Panc1 (cell line): ENCODE results near the gene MAPKAP1. TPM values are rescaled to one million over a fixed set of nuclear protein-coding genes. Genes with fewer than 3 reads are reported as not detected.
A peak's percentile ranks its signal among the peaks of the same experiment; 100 is the strongest.

ENCODE experiments used
- ATAC-seq: fragments of 200-7000 bp; cut with Tn5 transposase; 2 replicates; pipeline ENCODE4 v1.9.1; 2020; ENCODE audit warnings: mild to moderate bottlenecking, moderate library complexity
- BruUV-seq: library from RNA; stranded (reverse); fragments of 400-500 nt; replicated peaks from 2 replicates; lab custom pipeline; 2021; lab: Mats Ljungman, UMichigan
- CTCF ChIA-PET: fragments of 300-600 bp; sonication (Branson Sonifier 250); formaldehyde crosslinking; loops from one replicate; lab custom pipeline; 2022; ENCODE audit warnings: antibody characterized with exemption; lab: Charles Lee
- POLR2A ChIA-PET: fragments of 300-600 bp; sonication (Branson Sonifier 250); formaldehyde crosslinking; loops from one replicate; lab custom pipeline; 2022; ENCODE audit warnings: antibody characterized with exemption; lab: Charles Lee
- DNase-seq: peaks from one replicate; pipeline ENCODE4 v3.0.0-alpha.2; 2010; ENCODE audit warnings: low read depth, low spot score
- H3K27ac ChIP-seq: 2 replicates; pipeline ENCODE4 v1.5.1; 2011; ENCODE audit warnings: mild to moderate bottlenecking, low read length, inconsistent platforms
- H3K27me3 ChIP-seq: fragments of 200-500 bp; sonication (Bioruptor generic); 2 replicates; pipeline ENCODE4 v1.6.0; 2014; ENCODE audit warnings: low read length, inconsistent platforms; ENCODE audit not compliant: control insufficient read depth, insufficient read depth
- H3K36me3 ChIP-seq: fragments of 200-500 bp; sonication (Bioruptor generic); 2 replicates; pipeline ENCODE4 v1.5.1; 2014; ENCODE audit warnings: inconsistent platforms, mild to moderate bottlenecking, low read length, moderate library complexity; ENCODE audit not compliant: control insufficient read depth, insufficient read depth
- H3K4me1 ChIP-seq: 2 replicates; pipeline ENCODE4 v1.5.1; 2011; ENCODE audit warnings: inconsistent platforms, mild to moderate bottlenecking, low read length, moderate library complexity; ENCODE audit not compliant: control insufficient read depth, insufficient read depth
- H3K4me3 ChIP-seq, 2 experiments: 2 replicates each; pipeline ENCODE4 v1.5.1; 2011 to 2012; ENCODE audit warnings: low read depth in 2 of 2, low read length in 2 of 2, mild to moderate bottlenecking in 2 of 2, inconsistent platforms in 1 of 2, moderate library complexity in 1 of 2
- H3K9me3 ChIP-seq: fragments of 200-500 bp; sonication (Bioruptor generic); 2 replicates; pipeline ENCODE4 v1.5.1; 2014; ENCODE audit warnings: low read depth, mild to moderate bottlenecking, inconsistent platforms, low read length, moderate library complexity; ENCODE audit not compliant: control insufficient read depth, insufficient read depth
- POLR2AphosphoS5 ChIP-seq: IDR thresholded peaks from 2 replicates; pipeline ENCODE4 v1.6.1; 2012; ENCODE audit warnings: mild to moderate bottlenecking, low read depth, low read length, moderate library complexity
- SIN3A ChIP-seq: IDR thresholded peaks from 2 replicates; pipeline ENCODE4 v1.6.1; 2012; ENCODE audit warnings: low read depth, mild to moderate bottlenecking, low read length, moderate library complexity, borderline replicate concordance; ENCODE audit not compliant: insufficient read depth
- TCF7L2 ChIP-seq: IDR thresholded peaks from 2 replicates; pipeline ENCODE4 v1.6.1; 2011; ENCODE audit warnings: mild to moderate bottlenecking, low read depth, low read length, inconsistent platforms
- in situ Hi-C: cut with HindIII; loops from 2 replicates; pipeline ENCODE4 v1.10.0; 2016; ENCODE audit warnings: low sequenced_read_pairs, low pct_unique_long_range_greater_than_20kb
- intact Hi-C: fragments of 100-400 bp; cut with micrococcal nuclease; formaldehyde crosslinking; loops from one replicate; pipeline ENCODE4 v1.10.0; 2022; ENCODE audit not compliant: unreplicated experiment
- total RNA-seq: library from RNA; stranded (reverse); gene quantifications from one replicate; pipeline ENCODE4 v1.2.1, GENCODE V29; 2021; ENCODE audit not compliant: unreplicated experiment
- TF ChIP-seq, protein P1 (sequence below): fragments of 450-650 bp; IDR thresholded peaks from 2 replicates; pipeline ENCODE4 v1.5.1; 2017; ENCODE audit warnings: mild to moderate bottlenecking
- TF ChIP-seq, protein P2 (sequence below), 2 experiments: IDR thresholded peaks; 2 replicates each; pipeline ENCODE4 v1.6.1; 2011 to 2012; ENCODE audit warnings: low read depth in 2 of 2, control low read depth in 1 of 2, low read length in 1 of 2, mild to moderate bottlenecking in 1 of 2, moderate library complexity in 1 of 2; ENCODE audit not compliant: insufficient read depth in 1 of 2

MAPKAP1 gene
- total RNA-seq, 1 experiment from 2014 or later: 72.7 TPM

DNA sequence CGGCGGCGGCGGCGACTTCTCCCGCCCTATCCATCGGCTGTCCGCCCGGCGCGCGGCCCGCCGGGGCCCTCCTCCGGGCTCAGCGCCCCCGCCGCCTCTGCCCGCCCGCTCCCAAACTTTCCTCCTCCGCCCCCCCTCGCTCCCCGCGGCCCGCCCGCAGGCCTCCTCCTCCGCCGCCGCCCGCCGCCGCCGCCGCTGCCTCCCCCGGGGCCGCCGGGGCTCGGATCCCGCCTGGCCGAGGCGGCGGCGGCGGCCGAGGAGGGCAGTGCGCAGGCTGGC is 39.7 kb upstream of the MAPKAP1 start:
- Histone ChIP-seq H3K27ac (no peak overlapping the region), H3K9me3 (no peaks in the 10 kb centered on the region), H3K36me3 (peaks cover 3% of the 10 kb centered on the region; the same call in 1 of the 2 replicates), H3K4me1 (peaks cover 18% of the 10 kb centered on the region), H3K27me3 (no peaks in the 10 kb centered on the region), H3K4me3 (peak overlapping the region in 1 of 2 experiments; percentile 64; a peak in 2 of 4 replicates)
- intact Hi-C loops: loop anchor here (5.0 kb wide), 1 partner anchor 189 kb away; no protein-coding TSS in a partner anchor
- in situ Hi-C loops: no loop called here
- BruUV-seq: no TSS peak
- ATAC-seq (no peak), DNase-seq (no peak)
- TF ChIP-seq POLR2AphosphoS5: no peak
- TF ChIP-seq TCF7L2: no peak
- TF ChIP-seq, protein P1, sequence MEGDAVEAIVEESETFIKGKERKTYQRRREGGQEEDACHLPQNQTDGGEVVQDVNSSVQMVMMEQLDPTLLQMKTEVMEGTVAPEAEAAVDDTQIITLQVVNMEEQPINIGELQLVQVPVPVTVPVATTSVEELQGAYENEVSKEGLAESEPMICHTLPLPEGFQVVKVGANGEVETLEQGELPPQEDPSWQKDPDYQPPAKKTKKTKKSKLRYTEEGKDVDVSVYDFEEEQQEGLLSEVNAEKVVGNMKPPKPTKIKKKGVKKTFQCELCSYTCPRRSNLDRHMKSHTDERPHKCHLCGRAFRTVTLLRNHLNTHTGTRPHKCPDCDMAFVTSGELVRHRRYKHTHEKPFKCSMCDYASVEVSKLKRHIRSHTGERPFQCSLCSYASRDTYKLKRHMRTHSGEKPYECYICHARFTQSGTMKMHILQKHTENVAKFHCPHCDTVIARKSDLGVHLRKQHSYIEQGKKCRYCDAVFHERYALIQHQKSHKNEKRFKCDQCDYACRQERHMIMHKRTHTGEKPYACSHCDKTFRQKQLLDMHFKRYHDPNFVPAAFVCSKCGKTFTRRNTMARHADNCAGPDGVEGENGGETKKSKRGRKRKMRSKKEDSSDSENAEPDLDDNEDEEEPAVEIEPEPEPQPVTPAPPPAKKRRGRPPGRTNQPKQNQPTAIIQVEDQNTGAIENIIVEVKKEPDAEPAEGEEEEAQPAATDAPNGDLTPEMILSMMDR: no peak
- TF ChIP-seq, protein P2, sequence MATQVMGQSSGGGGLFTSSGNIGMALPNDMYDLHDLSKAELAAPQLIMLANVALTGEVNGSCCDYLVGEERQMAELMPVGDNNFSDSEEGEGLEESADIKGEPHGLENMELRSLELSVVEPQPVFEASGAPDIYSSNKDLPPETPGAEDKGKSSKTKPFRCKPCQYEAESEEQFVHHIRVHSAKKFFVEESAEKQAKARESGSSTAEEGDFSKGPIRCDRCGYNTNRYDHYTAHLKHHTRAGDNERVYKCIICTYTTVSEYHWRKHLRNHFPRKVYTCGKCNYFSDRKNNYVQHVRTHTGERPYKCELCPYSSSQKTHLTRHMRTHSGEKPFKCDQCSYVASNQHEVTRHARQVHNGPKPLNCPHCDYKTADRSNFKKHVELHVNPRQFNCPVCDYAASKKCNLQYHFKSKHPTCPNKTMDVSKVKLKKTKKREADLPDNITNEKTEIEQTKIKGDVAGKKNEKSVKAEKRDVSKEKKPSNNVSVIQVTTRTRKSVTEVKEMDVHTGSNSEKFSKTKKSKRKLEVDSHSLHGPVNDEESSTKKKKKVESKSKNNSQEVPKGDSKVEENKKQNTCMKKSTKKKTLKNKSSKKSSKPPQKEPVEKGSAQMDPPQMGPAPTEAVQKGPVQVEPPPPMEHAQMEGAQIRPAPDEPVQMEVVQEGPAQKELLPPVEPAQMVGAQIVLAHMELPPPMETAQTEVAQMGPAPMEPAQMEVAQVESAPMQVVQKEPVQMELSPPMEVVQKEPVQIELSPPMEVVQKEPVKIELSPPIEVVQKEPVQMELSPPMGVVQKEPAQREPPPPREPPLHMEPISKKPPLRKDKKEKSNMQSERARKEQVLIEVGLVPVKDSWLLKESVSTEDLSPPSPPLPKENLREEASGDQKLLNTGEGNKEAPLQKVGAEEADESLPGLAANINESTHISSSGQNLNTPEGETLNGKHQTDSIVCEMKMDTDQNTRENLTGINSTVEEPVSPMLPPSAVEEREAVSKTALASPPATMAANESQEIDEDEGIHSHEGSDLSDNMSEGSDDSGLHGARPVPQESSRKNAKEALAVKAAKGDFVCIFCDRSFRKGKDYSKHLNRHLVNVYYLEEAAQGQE (IDR thresholded peaks at IDR 0.05; ENCODE audit: insufficient read depth in 1 of 2, low read depth in 2 of 2, low read length in 1 of 2): no peak
- no peak for TF ChIP-seq SIN3A
- POLR2A ChIA-PET: no interaction called here
- CTCF ChIA-PET: no interaction called here

DNA sequence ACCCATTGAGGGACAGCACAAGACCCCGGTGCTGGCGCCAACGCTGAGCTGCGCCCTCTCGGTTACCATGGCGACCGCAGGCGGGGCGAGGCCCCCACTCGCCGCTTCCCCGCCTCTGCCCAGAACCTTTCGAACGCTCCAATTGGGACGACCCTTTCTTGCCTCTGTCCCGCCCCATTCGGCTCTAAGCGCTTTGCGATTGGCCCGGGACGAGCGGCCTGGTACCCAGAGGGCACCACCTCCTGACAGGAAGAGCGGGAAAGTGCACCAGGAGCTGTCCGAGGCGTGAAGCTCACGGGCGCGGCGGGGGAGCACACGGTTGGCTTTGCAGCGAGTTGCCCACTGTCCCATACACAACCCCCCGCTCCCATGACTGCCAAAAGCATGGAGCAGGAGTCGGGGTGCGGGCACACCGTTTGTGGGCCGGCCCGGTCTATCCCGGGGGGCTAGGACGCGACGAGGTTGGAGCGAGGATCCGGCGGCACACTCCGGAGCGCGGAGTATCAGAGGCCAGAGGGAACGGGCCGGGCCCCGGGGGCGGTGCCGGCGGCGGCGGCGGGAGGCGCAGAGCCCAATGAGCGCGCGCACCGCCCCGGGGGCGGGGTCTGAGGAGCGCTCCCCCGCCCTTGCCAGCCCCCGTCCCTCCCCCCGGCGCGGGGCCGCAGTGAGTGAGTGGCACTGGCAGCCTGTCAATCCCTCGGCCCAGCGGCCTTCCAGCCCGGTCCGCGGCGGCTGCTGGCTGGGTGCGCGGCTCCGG is 39.2 kb upstream of the MAPKAP1 start:
- BruUV-seq: no TSS peak
- POLR2A ChIA-PET: interaction anchor here (0.5 kb wide), 1 partner anchor 22 kb away, joined by 7 read pairs; no protein-coding TSS in a partner anchor
- Histone ChIP-seq H3K4me1 (peaks cover 17% of the 10 kb centered on the region), H3K36me3 (no peaks in the 10 kb centered on the region; the same call in 1 of the 2 replicates), H3K4me3 (peak overlapping the region; percentile 64 to 74), H3K27me3 (no peaks in the 10 kb centered on the region), H3K9me3 (no peaks in the 10 kb centered on the region), H3K27ac (peak overlapping the region; percentile 73; the same call in 1 of the 2 replicates)
- TF ChIP-seq SIN3A: no peak
- TF ChIP-seq, protein P1: no peak
- no peak; the same call in 1 of the 2 replicates for TF ChIP-seq TCF7L2
- TF ChIP-seq, protein P2 (IDR thresholded peaks at IDR 0.05; ENCODE audit: insufficient read depth in 1 of 2, low read depth in 2 of 2, low read length in 1 of 2): peak; percentile 46 to 62; a peak in 2 of 4 replicates
- peak; percentile 43; the same call in 1 of the 2 replicates for TF ChIP-seq POLR2AphosphoS5
- CTCF ChIA-PET: no interaction called here
- DNase-seq (peak; percentile 74), ATAC-seq (peak; percentile 95)
- intact Hi-C loops (loop anchor here (5.0 kb wide), 1 partner anchor 189 kb away; no protein-coding TSS in a partner anchor), in situ Hi-C loops (no loop called here)
